ENCODE results near the gene OR6P1.

OR6P1 gene

GRCh38 chr1:158516966-158517365, 53.4 kb downstream of the OR6P1 start:
- no peak for DNase-seq (ENCODE audit: low spot score)
